WTC11 (cell line): ENCODE results near the gene POLDIP3. TPM values are rescaled to one million over a fixed set of nuclear protein-coding genes. Genes with fewer than 3 reads are reported as not detected.

ENCODE experiments used
- ATAC-seq: fragments of 200-7000 bp; cut with Tn5 transposase; 2 replicates; pipeline ENCODE4 v1.10.0; 2021; ENCODE audit warnings: mild to moderate bottlenecking, moderate library complexity
- CTCF ChIA-PET: fragments of 300-600 bp; sonication (Branson Sonifier 250); formaldehyde crosslinking; loops from one replicate; lab custom pipeline; 2021; ENCODE audit warnings: antibody characterized with exemption; lab: Charles Lee
- POLR2A ChIA-PET: fragments of 350-600 bp; sonication (Branson Sonifier 250); formaldehyde crosslinking; loops from one replicate; lab custom pipeline; 2021; ENCODE audit warnings: antibody characterized with exemption; lab: Charles Lee
- DNase-seq: peaks from one replicate; pipeline ENCODE4 v3.0.0; 2021; ENCODE audit warnings: low spot score
- H3K27ac Mint-ChIP-seq: 2 replicates; pipeline ENCODE4 v1.8.0; 2021; ENCODE audit warnings: mixed read lengths
- H3K27me3 Mint-ChIP-seq: 2 replicates; pipeline ENCODE4 v1.8.0; 2021; ENCODE audit warnings: low read depth, mild to moderate bottlenecking, moderate library complexity, mixed read lengths
- H3K36me3 Mint-ChIP-seq: 2 replicates; pipeline ENCODE4 v1.8.0; 2021; ENCODE audit warnings: mixed read lengths
- H3K4me1 Mint-ChIP-seq: 2 replicates; pipeline ENCODE4 v1.8.0; 2022; ENCODE audit warnings: mixed read lengths
- H3K4me3 Mint-ChIP-seq: 2 replicates; pipeline ENCODE4 v1.8.0; 2021; ENCODE audit warnings: mild to moderate bottlenecking, moderate library complexity, mixed read lengths
- H3K9me3 Mint-ChIP-seq: 2 replicates; pipeline ENCODE4 v1.8.0; 2021; ENCODE audit warnings: mixed read lengths
- AFF4 ChIP-seq: sonication (generic); formaldehyde crosslinking; IDR thresholded peaks from 2 replicates; pipeline ENCODE4 v1.8.1; 2023; ENCODE audit warnings: mild to moderate bottlenecking, missing genetic modification reagents, borderline replicate concordance
- CBFB ChIP-seq: sonication (generic); formaldehyde crosslinking; IDR thresholded peaks from 2 replicates; pipeline ENCODE4 v1.8.1; 2022; ENCODE audit warnings: mild to moderate bottlenecking, low read depth, missing genetic modification reagents
- CREM ChIP-seq: sonication (generic); formaldehyde crosslinking; IDR thresholded peaks from 2 replicates; pipeline ENCODE4 v1.8.1; 2022; ENCODE audit warnings: mild to moderate bottlenecking, missing genetic modification reagents, moderate library complexity
- CTCF ChIP-seq: fragments of 200-600 bp; IDR thresholded peaks from 2 replicates; pipeline ENCODE4 v1.8.0; 2022; ENCODE audit warnings: antibody characterized with exemption
- E2F4 ChIP-seq: sonication (generic); formaldehyde crosslinking; IDR thresholded peaks from 2 replicates; pipeline ENCODE4 v1.8.1; 2022; ENCODE audit warnings: low read depth, mild to moderate bottlenecking, moderate library complexity, missing genetic modification reagents, borderline replicate concordance
- FOXJ3 ChIP-seq: sonication (generic); formaldehyde crosslinking; IDR thresholded peaks from 2 replicates; pipeline ENCODE4 v1.9.0; 2021; ENCODE audit warnings: missing genetic modification reagents, mild to moderate bottlenecking, borderline replicate concordance
- FOXK1 ChIP-seq: sonication (generic); formaldehyde crosslinking; IDR thresholded peaks from 2 replicates; pipeline ENCODE4 v1.8.0; 2022; ENCODE audit warnings: mild to moderate bottlenecking, moderate library complexity, missing genetic modification reagents
- NFE2L1 ChIP-seq: sonication (generic); formaldehyde crosslinking; IDR thresholded peaks from 2 replicates; pipeline ENCODE4 v1.8.1; 2023; ENCODE audit warnings: missing genetic modification reagents
- NFYB ChIP-seq: sonication (generic); formaldehyde crosslinking; conservative IDR thresholded peaks from 2 replicates; pipeline ENCODE4 v1.8.0; 2022; ENCODE audit warnings: low read depth, missing genetic modification reagents
- OVOL2 ChIP-seq: fragments of 250-450 bp; sonication (Bioruptor Pico); IDR thresholded peaks from 2 replicates; pipeline ENCODE4 v1.9.0; 2021; ENCODE audit warnings: mild to moderate bottlenecking, borderline replicate concordance
- RORB ChIP-seq: fragments of 250-450 bp; sonication (Bioruptor Pico); IDR thresholded peaks from 2 replicates; pipeline ENCODE4 v1.9.0; 2021; ENCODE audit warnings: mild to moderate bottlenecking
- SP1 ChIP-seq: sonication (generic); formaldehyde crosslinking; conservative IDR thresholded peaks from 2 replicates; pipeline ENCODE4 v1.8.1; 2022; ENCODE audit warnings: missing genetic modification reagents
- TCF7 ChIP-seq: sonication (generic); formaldehyde crosslinking; IDR thresholded peaks from 2 replicates; pipeline ENCODE4 v1.8.0; 2022; ENCODE audit warnings: mild to moderate bottlenecking, low read depth, missing genetic modification reagents, moderate library complexity
- ZNF121 ChIP-seq: sonication (generic); formaldehyde crosslinking; IDR thresholded peaks from 2 replicates; pipeline ENCODE4 v1.8.0; 2023; ENCODE audit warnings: missing genetic modification reagents
- ZNF219 ChIP-seq: sonication (generic); formaldehyde crosslinking; IDR thresholded peaks from 2 replicates; pipeline ENCODE4 v1.8.0; 2023; ENCODE audit warnings: missing genetic modification reagents, mild to moderate bottlenecking, borderline replicate concordance
- ZNF281 ChIP-seq: sonication (generic); formaldehyde crosslinking; IDR thresholded peaks from 2 replicates; pipeline ENCODE4 v1.8.0; 2023; ENCODE audit warnings: mild to moderate bottlenecking, missing genetic modification reagents
- ZNF317 ChIP-seq: sonication (generic); formaldehyde crosslinking; IDR thresholded peaks from 2 replicates; pipeline ENCODE4 v1.8.1; 2023; ENCODE audit warnings: low read depth, mild to moderate bottlenecking, moderate library complexity, missing genetic modification reagents, borderline replicate concordance
- ZNF416 ChIP-seq: fragments of 250-450 bp; sonication (Bioruptor Pico); IDR thresholded peaks from 2 replicates; pipeline ENCODE4 v1.9.0; 2021; ENCODE audit warnings: mild to moderate bottlenecking, inconsistent platforms
- ZNF423 ChIP-seq: fragments of 250-450 bp; sonication (Bioruptor Pico); IDR thresholded peaks from 2 replicates; pipeline ENCODE4 v2.1.2; 2022; ENCODE audit warnings: mild to moderate bottlenecking, moderate library complexity
- ZNF671 ChIP-seq: fragments of 250-450 bp; sonication (Bioruptor Pico); IDR thresholded peaks from 2 replicates; pipeline ENCODE4 v1.8.0; 2021; ENCODE audit warnings: mild to moderate bottlenecking
- total RNA-seq: library from RNA; stranded (reverse); gene quantifications from 3 replicates; pipeline ENCODE4 v1.2.3, GENCODE V29; 2021
- TF ChIP-seq, protein P1 (sequence below): fragments of 250-450 bp; sonication (Bioruptor Pico); IDR thresholded peaks from 2 replicates; pipeline ENCODE4 v1.8.0; 2021; ENCODE audit warnings: mild to moderate bottlenecking
- TF ChIP-seq, protein P2 (sequence below): sonication (generic); formaldehyde crosslinking; IDR thresholded peaks from 2 replicates; pipeline ENCODE4 v1.8.1; 2022; ENCODE audit warnings: missing genetic modification reagents, borderline replicate concordance
- TF ChIP-seq, protein P3 (sequence below): sonication (generic); formaldehyde crosslinking; IDR thresholded peaks from 2 replicates; pipeline ENCODE4 v1.8.0; 2022; ENCODE audit warnings: mild to moderate bottlenecking, missing genetic modification reagents
- TF ChIP-seq, protein P4 (sequence below): sonication (generic); formaldehyde crosslinking; IDR thresholded peaks from 2 replicates; pipeline ENCODE4 v1.8.1; 2023; ENCODE audit warnings: mild to moderate bottlenecking, missing genetic modification reagents, moderate library complexity

Gene POLDIP3
- total RNA-seq, 1 experiment from 2014 or later: 73.2 TPM

- CTCF ChIA-PET: interaction anchor here (0.6 to 3.8 kb wide), 3 partner anchors 9 to 196 kb away, joined by 3 to 13 read pairs (median 9); partner anchors contain the start of gene POLDIP3
- H3K4me3 Mint-ChIP-seq: no peak overlapping the region
Observed at GRCh38 chr22:42623756-42624441, 9.2 kb upstream of the POLDIP3 start.

DNA sequence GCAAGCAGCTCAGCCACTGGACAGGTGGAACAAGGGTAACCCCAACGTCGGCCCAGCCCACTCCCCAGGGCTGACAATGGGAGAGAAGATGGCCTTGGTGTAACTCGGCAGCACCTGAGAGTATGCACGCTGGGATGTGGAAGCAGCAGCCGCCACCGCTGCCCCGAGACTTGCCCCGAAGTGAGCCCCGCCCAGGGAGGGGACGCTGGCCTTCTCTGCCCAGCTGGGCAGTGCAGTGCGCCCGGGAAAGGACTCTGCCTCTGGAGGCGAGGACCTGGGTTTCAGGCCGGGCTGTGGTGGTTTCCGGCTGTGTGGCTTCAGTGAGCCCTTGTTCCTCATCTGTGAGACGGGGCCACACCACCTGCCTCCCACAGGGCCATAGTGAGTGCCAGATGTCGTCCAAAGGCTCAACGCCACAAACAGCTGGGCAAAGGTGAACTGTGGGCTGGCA is 8.6 kb upstream of the POLDIP3 start:
- Mint-ChIP-seq H3K36me3 (peaks cover 5% of the 10 kb centered on the region), H3K27me3 (no peaks in the 10 kb centered on the region), H3K4me3 (no peak overlapping the region), H3K4me1 (no peaks in the 10 kb centered on the region; the same call in none of the 2 replicates), H3K27ac (no peak overlapping the region), H3K9me3 (no peaks in the 10 kb centered on the region)
- POLR2A ChIA-PET: no interaction called here
- CTCF ChIA-PET: interaction anchor here (1.5 to 3.8 kb wide), 2 partner anchors 8 to 197 kb away, joined by 3 to 13 read pairs; partner anchors contain the start of gene POLDIP3
- DNase-seq (no peak), ATAC-seq (no peak)
- TF ChIP-seq, protein P1, sequence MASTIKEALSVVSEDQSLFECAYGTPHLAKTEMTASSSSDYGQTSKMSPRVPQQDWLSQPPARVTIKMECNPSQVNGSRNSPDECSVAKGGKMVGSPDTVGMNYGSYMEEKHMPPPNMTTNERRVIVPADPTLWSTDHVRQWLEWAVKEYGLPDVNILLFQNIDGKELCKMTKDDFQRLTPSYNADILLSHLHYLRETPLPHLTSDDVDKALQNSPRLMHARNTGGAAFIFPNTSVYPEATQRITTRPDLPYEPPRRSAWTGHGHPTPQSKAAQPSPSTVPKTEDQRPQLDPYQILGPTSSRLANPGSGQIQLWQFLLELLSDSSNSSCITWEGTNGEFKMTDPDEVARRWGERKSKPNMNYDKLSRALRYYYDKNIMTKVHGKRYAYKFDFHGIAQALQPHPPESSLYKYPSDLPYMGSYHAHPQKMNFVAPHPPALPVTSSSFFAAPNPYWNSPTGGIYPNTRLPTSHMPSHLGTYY (CRISPR knock-in tag): no peak
- no peak for TF ChIP-seq CTCF
- no peak for TF ChIP-seq FOXK1 (CRISPR knock-in tag)
- TF ChIP-seq NFYB (CRISPR knock-in tag): no peak
- TF ChIP-seq OVOL2: no peak
- no peak for TF ChIP-seq RORB (CRISPR knock-in tag)
- no peak for TF ChIP-seq ZNF281
- TF ChIP-seq AFF4: no peak

More at GRCh38 chr22:42623756-42624441, 9.2 kb upstream of the POLDIP3 start:
- no peak for ATAC-seq
- no peak overlapping the region for H3K27ac Mint-ChIP-seq
- H3K9me3 Mint-ChIP-seq: no peaks in the 10 kb centered on the region
- TF ChIP-seq FOXJ3 (CRISPR knock-in tag) (no peak), ZNF671 (CRISPR knock-in tag) (no peak), ZNF317 (no peak), ZNF121 (CRISPR knock-in tag) (no peak), ZNF423 (CRISPR knock-in tag) (no peak), SP1 (no peak), ZNF219 (CRISPR knock-in tag) (no peak), CBFB (no peak), E2F4 (CRISPR knock-in tag) (no peak), NFE2L1 (CRISPR knock-in tag) (no peak), TCF7 (no peak), CREM (no peak), ZNF416 (CRISPR knock-in tag) (no peak)
- TF ChIP-seq, protein P2, sequence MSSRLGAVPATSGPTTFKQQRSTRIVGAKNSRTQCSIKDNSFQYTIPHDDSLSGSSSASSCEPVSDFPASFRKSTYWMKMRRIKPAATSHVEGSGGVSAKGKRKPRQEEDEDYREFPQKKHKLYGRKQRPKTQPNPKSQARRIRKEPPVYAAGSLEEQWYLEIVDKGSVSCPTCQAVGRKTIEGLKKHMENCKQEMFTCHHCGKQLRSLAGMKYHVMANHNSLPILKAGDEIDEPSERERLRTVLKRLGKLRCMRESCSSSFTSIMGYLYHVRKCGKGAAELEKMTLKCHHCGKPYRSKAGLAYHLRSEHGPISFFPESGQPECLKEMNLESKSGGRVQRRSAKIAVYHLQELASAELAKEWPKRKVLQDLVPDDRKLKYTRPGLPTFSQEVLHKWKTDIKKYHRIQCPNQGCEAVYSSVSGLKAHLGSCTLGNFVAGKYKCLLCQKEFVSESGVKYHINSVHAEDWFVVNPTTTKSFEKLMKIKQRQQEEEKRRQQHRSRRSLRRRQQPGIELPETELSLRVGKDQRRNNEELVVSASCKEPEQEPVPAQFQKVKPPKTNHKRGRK (CRISPR knock-in tag): no peak
- TF ChIP-seq, protein P3, sequence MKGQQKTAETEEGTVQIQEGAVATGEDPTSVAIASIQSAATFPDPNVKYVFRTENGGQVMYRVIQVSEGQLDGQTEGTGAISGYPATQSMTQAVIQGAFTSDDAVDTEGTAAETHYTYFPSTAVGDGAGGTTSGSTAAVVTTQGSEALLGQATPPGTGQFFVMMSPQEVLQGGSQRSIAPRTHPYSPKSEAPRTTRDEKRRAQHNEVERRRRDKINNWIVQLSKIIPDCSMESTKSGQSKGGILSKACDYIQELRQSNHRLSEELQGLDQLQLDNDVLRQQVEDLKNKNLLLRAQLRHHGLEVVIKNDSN: no peak
- TF ChIP-seq, protein P4, sequence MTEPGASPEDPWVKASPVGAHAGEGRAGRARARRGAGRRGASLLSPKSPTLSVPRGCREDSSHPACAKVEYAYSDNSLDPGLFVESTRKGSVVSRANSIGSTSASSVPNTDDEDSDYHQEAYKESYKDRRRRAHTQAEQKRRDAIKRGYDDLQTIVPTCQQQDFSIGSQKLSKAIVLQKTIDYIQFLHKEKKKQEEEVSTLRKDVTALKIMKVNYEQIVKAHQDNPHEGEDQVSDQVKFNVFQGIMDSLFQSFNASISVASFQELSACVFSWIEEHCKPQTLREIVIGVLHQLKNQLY (CRISPR knock-in tag): no peak
- TF ChIP-seq, all 79 proteins: peak for 0
- Mint-ChIP-seq H3K36me3 (peaks cover 8% of the 10 kb centered on the region), H3K4me1 (no peaks in the 10 kb centered on the region; the same call in 1 of the 2 replicates), H3K27me3 (no peaks in the 10 kb centered on the region)
- DNase-seq: no peak
- POLR2A ChIA-PET: no interaction called here
